ENCODE measurements around the gene HSBP1. TPM values are rescaled to one million over a fixed set of nuclear protein-coding genes. Genes with fewer than 3 reads are reported as not detected.

HSBP1 gene
- total RNA-seq, 1 donor from 2014 or later: 197 TPM

DNA sequence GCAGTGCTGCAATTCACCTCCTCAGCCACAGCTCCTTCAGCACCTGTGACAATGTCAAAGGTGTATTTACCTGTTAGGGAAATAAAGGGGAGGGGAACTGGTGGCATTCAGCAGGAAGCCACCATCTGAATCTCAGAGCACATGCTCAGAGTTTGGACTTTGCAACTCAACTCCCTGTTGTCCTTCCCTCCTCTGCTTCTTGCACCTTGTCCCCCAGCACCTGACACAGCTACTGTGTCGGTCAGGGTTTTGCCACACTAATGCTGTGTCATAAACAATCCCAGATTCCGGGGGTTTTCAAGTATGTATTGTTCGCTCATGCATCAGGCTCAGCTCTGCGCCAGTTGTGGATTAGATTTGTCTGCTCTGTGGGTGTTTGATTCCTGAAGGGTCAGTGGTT lies 43.7 kb downstream of the HSBP1 start:
- DNase-seq (ENCODE audit: low spot score, unreplicated experiment): no peak
- H3K4me3 Mint-ChIP-seq (ENCODE audit: low read depth): no peak overlapping the region
- no peaks in the 10 kb centered on the region for H3K9me3 Mint-ChIP-seq (ENCODE audit: low read depth)
- TF ChIP-seq, protein P1, sequence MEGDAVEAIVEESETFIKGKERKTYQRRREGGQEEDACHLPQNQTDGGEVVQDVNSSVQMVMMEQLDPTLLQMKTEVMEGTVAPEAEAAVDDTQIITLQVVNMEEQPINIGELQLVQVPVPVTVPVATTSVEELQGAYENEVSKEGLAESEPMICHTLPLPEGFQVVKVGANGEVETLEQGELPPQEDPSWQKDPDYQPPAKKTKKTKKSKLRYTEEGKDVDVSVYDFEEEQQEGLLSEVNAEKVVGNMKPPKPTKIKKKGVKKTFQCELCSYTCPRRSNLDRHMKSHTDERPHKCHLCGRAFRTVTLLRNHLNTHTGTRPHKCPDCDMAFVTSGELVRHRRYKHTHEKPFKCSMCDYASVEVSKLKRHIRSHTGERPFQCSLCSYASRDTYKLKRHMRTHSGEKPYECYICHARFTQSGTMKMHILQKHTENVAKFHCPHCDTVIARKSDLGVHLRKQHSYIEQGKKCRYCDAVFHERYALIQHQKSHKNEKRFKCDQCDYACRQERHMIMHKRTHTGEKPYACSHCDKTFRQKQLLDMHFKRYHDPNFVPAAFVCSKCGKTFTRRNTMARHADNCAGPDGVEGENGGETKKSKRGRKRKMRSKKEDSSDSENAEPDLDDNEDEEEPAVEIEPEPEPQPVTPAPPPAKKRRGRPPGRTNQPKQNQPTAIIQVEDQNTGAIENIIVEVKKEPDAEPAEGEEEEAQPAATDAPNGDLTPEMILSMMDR (IDR thresholded peaks at IDR 0.05; ENCODE audit: unreplicated experiment): no peak
- H3K27ac Mint-ChIP-seq: no peak overlapping the region
- peaks cover 4% of the 10 kb centered on the region for H3K27me3 Mint-ChIP-seq
- H3K36me3 Mint-ChIP-seq (ENCODE audit: insufficient read depth): no peaks in the 10 kb centered on the region
- H3K4me1 Mint-ChIP-seq (ENCODE audit: low read depth): peaks cover 10% of the 10 kb centered on the region

GRCh38 chr16:83852774-83853173 lies 45.0 kb downstream of the HSBP1 start:
- Mint-ChIP-seq H3K36me3 (ENCODE audit: insufficient read depth) (no peaks in the 10 kb centered on the region), H3K4me3 (ENCODE audit: low read depth) (no peak overlapping the region), H3K9me3 (ENCODE audit: low read depth) (no peaks in the 10 kb centered on the region), H3K27me3 (no peaks in the 10 kb centered on the region), H3K27ac (no peak overlapping the region), H3K4me1 (ENCODE audit: low read depth) (peaks cover 14% of the 10 kb centered on the region)
- DNase-seq (ENCODE audit: low spot score, unreplicated experiment): no peak
- TF ChIP-seq, protein P1 (IDR thresholded peaks at IDR 0.05; ENCODE audit: unreplicated experiment): no peak

DNA sequence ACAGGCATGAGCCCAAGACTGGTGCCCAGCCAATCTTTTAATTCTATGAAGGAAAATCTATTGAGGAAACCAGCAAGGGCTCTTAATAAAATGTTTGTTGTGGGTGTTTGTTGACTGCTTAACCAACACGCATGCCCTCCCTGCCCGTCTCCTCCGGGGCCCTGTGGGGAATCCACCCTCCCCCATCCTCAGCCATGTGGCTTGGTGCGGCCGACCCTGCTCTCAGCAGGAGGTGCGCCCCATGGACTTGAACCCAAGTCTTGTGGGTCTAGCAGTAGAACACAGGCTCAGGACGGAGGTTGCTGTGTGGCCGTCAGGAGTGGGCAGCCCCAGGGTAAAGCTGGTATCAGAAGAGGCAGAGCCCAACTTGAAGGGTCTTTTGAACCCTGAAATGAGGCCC lies 46.1 kb downstream of the HSBP1 start:
- Mint-ChIP-seq H3K27ac (no peak overlapping the region), H3K4me1 (ENCODE audit: low read depth) (peaks cover 14% of the 10 kb centered on the region), H3K27me3 (no peaks in the 10 kb centered on the region), H3K9me3 (ENCODE audit: low read depth) (no peaks in the 10 kb centered on the region), H3K36me3 (ENCODE audit: insufficient read depth) (no peaks in the 10 kb centered on the region), H3K4me3 (ENCODE audit: low read depth) (no peak overlapping the region)
- no peak for DNase-seq (ENCODE audit: low spot score, unreplicated experiment)
- TF ChIP-seq, protein P1 (IDR thresholded peaks at IDR 0.05; ENCODE audit: unreplicated experiment): no peak

DNA sequence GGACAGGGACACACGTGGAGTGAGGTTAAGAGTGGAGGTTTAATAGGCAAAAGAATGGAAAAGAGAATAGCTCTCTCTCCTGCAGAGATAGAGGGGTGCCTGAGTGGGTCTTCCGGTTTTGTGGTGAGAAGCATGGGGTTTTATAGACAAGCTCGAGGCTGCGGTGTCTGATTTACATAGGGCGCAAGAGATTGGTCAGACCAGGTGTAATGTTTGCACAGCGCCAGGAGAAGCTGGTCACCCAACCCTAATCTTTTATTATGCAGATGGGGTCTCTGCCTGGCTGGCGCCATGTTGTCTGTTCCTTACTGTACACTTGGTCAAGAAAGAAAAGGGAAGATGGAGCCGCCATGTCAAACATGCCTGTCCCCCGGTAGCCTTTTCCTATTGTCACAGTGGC lies 46.6 kb downstream of the HSBP1 start:
- Mint-ChIP-seq H3K4me3 (ENCODE audit: low read depth) (no peak overlapping the region), H3K9me3 (ENCODE audit: low read depth) (no peaks in the 10 kb centered on the region), H3K36me3 (ENCODE audit: insufficient read depth) (no peaks in the 10 kb centered on the region), H3K27ac (no peak overlapping the region), H3K4me1 (ENCODE audit: low read depth) (peaks cover 14% of the 10 kb centered on the region), H3K27me3 (no peaks in the 10 kb centered on the region)
- no peak for DNase-seq (ENCODE audit: low spot score, unreplicated experiment)
- TF ChIP-seq, protein P1 (IDR thresholded peaks at IDR 0.05; ENCODE audit: unreplicated experiment): no peak

GRCh38 chr16:83856792-83857191 lies 49.0 kb downstream of the HSBP1 start:
- DNase-seq (ENCODE audit: low spot score, unreplicated experiment): no peak
- Mint-ChIP-seq H3K9me3 (ENCODE audit: low read depth) (no peaks in the 10 kb centered on the region), H3K4me1 (ENCODE audit: low read depth) (peaks cover 10% of the 10 kb centered on the region), H3K27ac (no peak overlapping the region), H3K36me3 (ENCODE audit: insufficient read depth) (no peaks in the 10 kb centered on the region), H3K27me3 (no peaks in the 10 kb centered on the region), H3K4me3 (ENCODE audit: low read depth) (no peak overlapping the region)
- TF ChIP-seq, protein P1 (IDR thresholded peaks at IDR 0.05; ENCODE audit: unreplicated experiment): no peak
